Left hindlimb (tissue), 1 donor: ENCODE measurements around the gene TAF1B.

ENCODE experiments used
- DNase-seq: peaks from one replicate; pipeline ENCODE4 v3.0.0-alpha.2; 2018

The TAF1B gene

GRCh38 chr2:9944330-9944758, 101.1 kb downstream of the TAF1B start:
- DNase-seq: no peak

GRCh38 chr2:9945596-9945995, 102.3 kb downstream of the TAF1B start:
- no peak for DNase-seq

- DNase-seq: no peak
Measured at GRCh38 chr2:9946076-9946475, 102.8 kb downstream of the TAF1B start.

- no peak for DNase-seq
Measured at GRCh38 chr2:9946818-9947217, 103.5 kb downstream of the TAF1B start.

GRCh38 chr2:9948721-9949120, 105.4 kb downstream of the TAF1B start:
- DNase-seq: no peak

GRCh38 chr2:9949239-9949991, 106.1 kb downstream of the TAF1B start:
- no peak for DNase-seq

- no peak for DNase-seq
Measured at GRCh38 chr2:9949992-9950520, 106.8 kb downstream of the TAF1B start.

- peak; percentile 55 for DNase-seq
Measured at GRCh38 chr2:9950521-9951271, 107.4 kb downstream of the TAF1B start.

GRCh38 chr2:9951272-9951521, 107.9 kb downstream of the TAF1B start:
- DNase-seq: no peak

GRCh38 chr2:9951522-9952285, 108.4 kb downstream of the TAF1B start, which contains the start of gene GRHL1:
Gene GRHL1 (plus strand): TSS chr2:9951693. CDS start chr2:9951834, 141 bp downstream.
- DNase-seq: peak; percentile 94

- no peak for DNase-seq
Measured at GRCh38 chr2:9952286-9952737, 109.0 kb downstream of the TAF1B start.

- no peak for DNase-seq
Measured at GRCh38 chr2:9952856-9953503, 109.7 kb downstream of the TAF1B start.

- no peak for DNase-seq
Measured at GRCh38 chr2:9954136-9954535, 110.9 kb downstream of the TAF1B start.

GRCh38 chr2:9958057-9958456, 114.8 kb downstream of the TAF1B start:
- no peak for DNase-seq

GRCh38 chr2:9959262-9959661, 116.0 kb downstream of the TAF1B start:
- no peak for DNase-seq

- no peak for DNase-seq
Measured at GRCh38 chr2:9961013-9961412, 117.7 kb downstream of the TAF1B start.

GRCh38 chr2:9964334-9964980, 121.2 kb downstream of the TAF1B start:
- no peak for DNase-seq

- no peak for DNase-seq
Measured at GRCh38 chr2:9965119-9965822, 122.0 kb downstream of the TAF1B start.

GRCh38 chr2:9966491-9967022, 123.3 kb downstream of the TAF1B start:
- DNase-seq: no peak

- no peak for DNase-seq
Measured at GRCh38 chr2:9967053-9967775, 123.9 kb downstream of the TAF1B start.
